NCI-H1105 treated with DMSO at 0.1 percent for 48 hours (cell line): ENCODE measurements around the gene VAPA.

Experiments
- DNase-seq: peaks from one replicate; lab custom pipeline; 2025; lab: John Stamatoyannopoulos, UW

The VAPA gene

DNA sequence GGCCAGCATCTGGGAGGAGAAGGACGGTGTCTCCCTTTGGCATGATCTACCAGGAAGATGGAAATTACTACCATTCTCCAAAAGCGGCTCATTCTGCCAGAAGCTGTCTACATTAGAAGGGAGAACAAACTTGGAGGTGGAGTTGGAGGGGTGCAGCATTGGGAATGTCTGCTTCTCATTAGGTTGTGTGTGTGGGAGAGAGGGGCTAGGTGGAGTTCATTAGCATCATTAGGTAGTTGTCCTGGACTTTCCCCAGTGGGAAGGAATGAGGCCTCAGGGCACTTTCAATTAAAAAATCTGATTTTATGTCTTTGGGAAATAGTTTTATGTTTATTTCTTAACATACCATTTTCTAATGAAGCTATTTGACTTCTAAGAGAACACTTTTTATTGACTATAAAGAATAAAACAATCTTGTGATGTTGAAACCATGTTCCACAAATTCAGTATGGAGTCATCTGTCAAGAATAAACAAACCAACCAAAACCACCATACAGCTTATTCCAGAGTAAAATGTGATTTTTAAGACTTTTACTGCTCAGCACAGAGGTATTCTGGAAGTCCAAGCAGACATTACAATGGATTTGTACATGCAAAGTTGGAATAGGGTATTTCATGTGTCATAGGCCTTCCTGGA lies 60.6 kb downstream of the VAPA start:
- DNase-seq, result no peak

DNA sequence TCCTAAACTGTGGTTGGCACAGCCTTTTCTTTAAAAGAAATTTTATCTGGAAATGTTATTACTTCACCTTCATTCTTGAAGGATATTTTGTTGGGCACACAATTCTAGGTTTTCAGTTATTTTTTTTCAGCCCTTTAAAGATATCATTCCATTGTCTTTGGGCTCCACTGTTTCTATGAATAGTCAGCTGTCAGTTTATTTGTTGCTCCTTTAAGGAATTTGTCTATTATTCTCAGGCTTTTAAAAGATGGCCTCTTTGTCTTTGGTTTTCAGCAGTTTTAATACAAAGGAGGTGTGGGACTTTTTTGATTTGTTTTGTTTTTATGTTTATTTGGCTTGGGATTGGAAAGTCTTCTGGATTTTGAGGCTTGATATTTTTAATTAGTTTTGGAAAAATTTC lies 61.8 kb downstream of the VAPA start:
- no peak for DNase-seq

DNA sequence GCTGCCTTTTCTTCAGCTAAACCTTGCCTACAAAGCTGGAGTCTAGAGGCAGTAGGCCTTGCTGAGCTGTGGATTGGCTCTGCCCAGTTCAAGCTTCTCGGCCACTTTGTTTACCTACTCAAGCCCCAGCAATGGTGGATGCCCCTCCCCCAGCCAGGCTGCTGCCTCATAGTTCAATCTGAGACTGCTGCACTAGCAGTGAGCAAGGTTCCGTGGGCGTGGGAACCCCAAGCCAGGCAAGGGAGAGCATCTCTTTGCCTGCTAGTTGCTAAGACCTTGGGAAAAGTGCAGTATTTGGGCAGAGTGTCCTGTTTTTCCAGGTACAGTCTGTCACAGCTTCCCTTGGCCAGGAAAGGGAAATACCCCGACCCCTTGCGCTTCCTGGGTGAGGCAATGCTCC lies 68.9 kb downstream of the VAPA start:
- DNase-seq, result no peak

DNA sequence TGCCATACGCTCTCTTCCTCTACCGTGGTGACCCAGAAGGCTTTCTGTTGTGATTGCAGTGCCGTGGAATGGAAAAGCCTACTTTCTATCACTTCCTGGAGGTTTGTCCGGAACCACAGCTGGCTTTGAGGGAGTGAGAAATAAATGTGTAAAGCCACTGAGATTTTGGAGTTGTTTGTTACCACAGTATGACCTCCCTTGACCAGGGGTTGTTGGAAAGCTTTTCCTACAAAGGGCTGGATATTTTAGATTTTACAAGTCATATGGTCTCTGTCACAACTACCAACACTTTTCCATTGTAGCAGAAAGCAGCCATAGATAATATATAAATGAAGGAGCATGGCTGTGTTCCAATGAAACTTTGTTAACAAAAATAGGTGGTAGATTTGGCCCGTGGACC lies 70.3 kb downstream of the VAPA start:
- DNase-seq, result no peak

DNA sequence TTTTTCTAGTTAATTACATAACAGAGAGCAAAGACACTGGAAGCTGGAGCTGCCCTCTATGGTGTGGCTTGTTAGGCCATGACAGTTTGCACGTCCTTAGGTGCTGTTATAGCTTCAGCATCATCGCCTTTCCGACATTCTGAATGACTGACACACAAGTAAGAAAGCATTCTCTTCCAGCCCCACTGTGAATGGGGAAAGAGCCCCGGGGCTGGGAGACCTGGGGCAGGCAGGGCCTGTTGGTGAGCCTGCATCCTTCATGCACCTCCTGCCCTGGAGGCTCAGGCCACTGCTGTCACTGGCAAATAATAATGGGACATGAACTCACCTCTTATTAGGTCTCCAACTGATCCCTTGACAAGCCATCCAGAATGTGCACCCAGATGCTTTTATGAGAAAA lies 71.8 kb downstream of the VAPA start:
- no peak for DNase-seq

DNA sequence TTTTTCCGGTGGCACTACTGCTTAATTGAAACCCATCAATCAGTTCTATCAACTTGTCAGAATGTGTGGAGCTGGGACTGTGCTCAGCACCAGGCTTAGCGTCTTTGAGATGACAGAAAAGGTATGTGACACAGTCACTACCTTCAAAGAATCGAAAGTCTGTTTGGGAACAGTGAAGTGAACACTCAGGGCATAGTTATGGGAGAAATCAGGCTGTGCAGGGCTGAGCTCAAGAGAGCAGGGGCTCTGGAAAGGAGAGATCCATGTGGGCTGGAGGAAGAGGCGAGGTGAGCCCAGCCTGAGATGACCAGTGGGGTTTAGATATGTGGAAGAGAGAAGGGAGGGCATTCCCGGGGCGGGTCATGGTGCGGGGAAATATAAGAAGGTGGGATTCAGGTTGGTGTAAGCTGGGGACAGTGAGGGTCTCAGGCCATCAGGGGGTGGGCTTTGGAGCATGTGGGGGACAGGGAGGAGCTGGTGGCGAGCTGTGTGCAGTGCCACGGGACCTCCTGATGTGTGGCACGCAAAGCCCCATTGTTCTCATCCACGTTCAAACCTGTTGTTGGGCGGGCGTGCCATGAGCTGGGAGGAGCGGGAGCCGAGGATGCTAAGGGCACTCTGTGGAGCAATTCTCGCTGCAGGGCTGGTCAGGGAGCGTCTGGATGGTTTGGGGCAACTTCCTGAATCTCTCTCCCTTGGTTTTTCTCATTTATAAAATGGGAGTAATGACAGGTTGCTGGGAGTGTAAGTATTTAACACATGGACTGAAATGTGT lies 72.5 kb downstream of the VAPA start:
- no peak for DNase-seq

DNA sequence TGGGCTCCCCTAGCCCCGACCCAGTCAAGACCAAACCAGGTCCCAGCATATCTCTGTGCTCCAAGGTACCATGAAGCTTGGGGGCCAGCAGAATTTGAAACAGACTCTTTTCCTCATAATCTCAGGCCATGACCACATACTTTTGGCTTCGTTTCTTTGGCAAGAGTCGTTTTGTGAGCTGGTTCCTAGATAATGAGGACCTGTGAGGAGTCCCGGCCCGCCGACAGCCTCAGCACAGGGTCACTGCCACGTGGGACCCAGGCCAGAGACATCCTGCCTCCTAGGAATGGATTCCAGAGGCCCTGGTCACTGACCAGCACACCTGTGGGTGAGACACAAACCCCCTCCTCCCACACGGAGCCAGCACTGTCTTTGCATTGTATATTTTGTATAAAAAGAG lies 73.5 kb downstream of the VAPA start:
- DNase-seq, result no peak

DNA sequence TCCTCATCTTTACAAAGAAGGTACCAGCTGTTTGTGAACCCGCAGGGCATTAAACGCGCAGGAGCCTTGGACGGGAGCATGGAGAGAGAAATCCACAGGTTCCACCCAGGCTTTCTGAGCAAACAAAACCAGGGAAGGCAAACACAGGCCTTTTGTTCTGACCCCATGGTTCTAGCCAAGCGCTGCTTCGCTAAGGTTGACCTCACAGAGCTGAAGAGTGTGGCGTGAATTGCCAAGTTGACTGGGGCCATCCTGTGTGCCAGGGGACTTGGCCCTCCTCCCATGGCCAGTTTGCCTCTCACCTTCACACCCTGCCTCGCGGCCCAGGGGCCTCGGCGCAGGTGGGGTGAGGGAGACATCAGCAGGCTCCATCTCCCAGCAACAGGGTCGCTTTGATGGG lies 74.1 kb downstream of the VAPA start:
- no peak for DNase-seq

DNA sequence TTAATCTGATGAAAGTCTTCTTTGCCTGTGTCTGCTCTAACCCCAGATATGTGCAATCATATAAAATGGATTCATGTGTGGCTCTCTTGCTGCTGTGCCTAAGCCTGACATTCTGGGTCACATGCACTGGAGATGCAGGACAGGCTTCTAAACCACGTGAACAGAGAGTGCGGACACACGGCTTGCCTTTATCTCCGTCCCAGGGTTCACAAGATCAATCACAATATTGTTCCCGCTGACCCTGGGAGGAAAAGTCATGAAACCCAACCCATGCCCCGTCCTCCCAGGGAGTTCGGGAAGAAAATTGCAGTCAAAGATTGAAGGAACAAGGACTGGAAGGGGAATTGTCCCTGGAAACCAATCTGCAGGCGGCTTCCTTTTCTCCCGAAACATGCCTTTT lies 74.8 kb downstream of the VAPA start:
- no peak for DNase-seq

DNA sequence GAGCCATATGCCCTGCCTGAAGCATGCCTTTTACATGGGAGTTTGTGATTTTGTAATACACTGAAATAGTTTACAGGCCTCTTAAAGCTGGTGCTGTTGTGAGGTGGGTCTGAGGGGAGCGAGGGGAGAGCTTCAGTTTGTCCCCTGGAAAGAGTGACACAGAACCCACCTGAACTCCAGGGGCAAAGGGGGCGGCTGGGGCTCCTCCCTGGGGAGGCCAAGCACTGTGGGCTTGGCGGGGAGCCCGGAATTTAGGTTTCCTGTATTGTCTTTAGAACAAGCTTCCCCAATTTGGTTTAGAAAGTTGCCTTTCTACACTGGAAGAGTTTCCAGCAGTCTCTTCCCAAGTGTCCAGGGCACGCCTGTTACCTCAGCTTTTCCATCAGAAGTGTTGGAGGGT lies 75.7 kb downstream of the VAPA start:
- DNase-seq, result no peak

DNA sequence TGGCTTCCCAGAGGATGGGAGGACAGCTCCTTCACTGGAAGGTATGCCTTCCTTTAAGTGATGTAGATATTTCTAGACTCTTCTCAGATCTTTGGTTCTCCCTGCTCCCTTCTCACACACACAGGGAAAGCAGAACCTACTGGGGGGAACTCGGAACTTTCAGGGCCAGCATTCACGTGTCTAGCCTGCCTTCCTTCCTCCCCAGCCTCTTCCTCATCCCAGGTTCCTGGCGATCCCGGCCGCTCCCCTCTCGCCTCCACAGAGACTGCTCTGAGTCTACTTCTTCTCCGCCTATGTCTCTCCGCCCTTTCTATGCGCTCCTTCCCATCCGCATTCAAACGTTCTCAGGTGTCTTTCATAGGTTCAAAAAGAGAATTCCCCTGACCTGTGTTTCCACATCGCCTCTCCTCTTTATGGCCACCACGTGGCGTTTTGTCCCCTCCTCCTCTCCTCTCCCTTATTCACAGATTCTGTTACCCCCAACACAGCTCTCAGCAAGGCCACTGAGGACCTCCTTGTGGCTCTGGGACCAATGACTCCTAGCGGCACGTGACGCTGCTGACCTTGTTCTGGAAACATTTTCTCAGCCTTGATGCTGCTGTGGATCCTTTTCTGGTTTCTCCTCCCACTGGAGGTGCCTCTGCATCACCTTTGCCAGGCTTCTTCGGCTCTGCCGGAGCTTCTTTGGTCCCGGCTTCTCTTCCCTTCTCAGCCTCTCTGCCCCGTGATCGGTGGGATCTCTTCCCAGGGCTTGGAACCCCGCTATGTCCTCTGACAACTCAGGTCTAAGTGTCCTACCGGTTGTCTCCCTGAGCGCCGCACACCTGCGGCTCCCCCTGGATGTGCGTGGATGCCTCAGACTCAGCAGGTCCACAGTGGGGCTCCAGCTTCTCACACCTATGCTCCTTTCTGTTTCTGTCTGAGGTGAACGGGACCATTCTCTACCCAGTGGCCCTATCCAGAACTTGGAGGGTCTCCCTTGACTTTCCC lies 77.5 kb downstream of the VAPA start:
- DNase-seq, result no peak

DNA sequence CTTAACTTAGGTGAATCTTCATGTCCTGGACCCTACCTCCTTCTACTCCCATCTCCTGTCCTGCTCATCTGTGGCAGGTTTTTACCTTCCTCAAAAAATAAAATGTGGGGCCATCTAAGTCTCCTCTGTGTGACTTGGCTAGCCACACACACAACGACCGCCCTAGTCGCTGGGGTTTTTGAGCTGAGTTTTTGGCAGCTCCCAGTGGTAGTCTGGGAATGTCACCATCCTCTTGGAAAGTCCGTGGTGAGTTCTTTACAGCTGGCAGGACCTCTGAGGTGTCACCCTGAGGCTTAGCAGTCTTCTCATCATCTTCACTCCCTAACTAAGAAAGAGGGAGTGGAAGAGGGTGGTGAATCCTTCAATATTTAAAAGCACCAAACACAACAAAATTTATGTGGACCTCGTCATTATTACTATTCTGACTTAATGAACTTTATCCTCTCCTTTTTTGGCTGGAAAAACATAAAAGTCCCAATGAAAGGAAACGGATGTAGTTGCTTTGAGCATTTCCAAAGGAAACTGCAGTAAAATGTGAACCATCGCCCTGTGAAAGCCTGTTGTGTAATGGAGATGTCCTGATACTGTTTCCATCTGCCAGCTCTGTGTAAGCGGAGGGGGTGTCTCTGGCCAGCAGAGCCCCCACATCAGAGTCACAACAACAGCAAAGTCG lies 78.6 kb downstream of the VAPA start:
- DNase-seq, result no peak

DNA sequence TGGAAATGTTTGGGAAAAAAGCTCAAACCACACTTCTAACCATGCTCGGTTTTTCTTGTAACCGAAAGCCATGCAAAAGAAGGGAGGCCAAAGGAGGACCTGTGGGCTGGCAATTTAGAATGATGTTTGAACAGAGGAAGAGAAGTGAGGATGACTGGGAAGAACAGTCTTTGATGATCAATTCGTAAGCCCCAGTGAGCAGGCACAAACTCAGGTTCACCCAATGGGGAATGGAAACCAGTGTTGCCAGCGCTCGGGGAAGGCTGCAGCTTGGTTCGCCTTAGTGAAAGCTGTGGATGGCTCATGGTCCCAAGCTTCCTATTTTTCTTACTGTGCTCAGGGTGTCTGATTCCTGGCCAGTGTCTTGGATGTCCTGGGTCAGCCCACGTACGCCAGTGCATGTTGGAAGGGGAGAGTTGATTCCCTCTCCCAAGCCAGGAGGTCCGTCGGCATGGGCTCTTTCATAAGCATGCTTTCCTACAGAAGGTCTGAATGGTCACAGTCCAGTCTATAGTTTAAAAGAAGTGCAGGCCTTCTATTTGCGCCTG lies 79.2 kb downstream of the VAPA start:
- DNase-seq, result no peak

DNA sequence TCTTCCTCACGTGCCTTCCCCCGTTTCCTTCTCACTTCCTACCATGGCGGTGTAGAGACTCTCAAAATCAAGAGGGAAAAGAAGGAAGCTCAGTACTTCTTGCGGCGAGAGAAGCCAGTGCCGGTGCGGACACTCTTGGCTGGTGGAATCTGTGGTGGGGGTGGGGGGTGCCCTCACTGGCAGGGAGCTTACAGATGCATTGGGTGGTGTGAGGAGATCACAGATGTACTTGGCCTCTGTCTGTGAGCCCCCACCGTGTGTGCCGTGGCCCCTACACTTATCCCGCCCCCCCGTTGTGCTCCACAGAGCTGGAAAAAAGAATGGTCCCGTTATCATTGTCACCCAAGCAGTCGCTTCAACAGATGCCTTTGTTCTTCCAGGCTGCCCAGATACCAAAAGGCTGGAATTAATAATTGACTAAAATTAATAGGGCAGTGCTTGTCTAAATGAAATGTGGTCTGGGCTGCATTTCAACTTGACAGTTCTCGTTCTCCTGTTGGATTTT lies 79.8 kb downstream of the VAPA start:
- DNase-seq, result no peak

DNA sequence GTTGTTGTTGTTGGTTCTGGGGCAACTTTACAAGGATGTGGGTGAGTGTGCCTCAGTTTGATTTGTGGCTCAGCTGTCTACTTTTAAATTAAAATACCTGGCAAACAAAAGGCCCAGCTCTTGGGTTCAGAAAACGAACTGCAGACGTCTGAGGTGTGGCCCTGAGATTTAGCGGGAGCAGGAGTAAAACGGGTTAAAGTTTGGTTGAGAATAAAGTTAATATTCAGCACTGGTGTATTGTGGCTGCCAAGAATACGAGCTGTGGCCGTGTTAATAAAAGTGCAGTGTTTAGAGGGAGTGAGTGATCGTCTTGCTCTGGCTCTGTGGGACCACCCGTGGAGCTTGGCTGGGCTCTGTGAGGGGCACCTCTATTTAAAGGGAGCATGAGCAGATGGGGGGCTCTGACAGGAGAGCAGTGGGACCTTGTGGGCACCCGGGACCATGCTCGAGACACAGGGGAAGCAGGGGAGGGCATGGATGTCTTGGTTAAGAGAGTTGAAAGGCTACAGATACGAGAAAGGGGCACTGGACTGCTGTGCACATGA lies 80.3 kb downstream of the VAPA start:
- DNase-seq, result no peak

DNA sequence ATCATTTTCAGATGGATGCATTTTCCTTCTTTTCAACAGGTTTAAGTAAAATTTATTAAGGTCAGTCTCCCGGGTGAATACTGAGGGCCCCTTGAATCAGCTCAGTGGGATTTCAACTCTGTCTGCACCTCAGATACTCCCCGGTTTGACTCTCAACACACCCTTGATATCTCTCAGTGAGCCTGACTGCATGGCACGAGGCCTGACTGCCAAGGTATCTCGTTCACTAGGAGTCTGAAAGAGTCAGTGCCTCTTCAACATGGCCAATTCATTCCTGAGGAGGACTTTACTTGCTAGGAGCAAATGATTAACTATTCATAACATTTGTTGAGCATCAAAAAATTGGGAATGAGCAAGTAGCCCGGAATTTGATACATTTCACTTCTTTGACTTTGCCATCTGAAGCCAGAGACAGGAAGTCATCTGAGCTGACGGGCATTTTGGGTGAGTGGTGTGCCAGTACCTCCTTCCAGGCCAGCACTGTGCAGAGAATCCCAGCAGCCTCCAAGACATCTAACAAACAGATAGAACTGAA lies 81.0 kb downstream of the VAPA start:
- DNase-seq, result no peak

DNA sequence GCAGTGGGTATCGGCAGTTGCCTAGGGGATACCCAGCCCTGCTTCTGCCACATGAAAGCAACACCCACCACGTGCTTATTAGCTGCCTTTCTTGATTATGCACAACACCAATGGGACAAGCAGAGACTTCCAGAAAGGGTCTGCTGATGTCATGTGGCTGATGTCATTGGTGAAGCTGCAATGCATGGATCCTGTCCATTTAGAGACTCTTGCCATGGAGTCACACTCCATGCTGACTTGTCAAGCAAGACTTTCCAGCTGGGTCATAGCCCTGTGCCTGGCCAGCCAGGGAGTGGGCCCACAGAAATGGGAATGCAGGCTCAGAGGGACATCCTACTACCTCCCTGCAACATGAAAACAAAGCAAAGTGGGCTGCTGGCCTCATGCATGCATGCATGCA lies 81.8 kb downstream of the VAPA start:
- DNase-seq, result no peak

DNA sequence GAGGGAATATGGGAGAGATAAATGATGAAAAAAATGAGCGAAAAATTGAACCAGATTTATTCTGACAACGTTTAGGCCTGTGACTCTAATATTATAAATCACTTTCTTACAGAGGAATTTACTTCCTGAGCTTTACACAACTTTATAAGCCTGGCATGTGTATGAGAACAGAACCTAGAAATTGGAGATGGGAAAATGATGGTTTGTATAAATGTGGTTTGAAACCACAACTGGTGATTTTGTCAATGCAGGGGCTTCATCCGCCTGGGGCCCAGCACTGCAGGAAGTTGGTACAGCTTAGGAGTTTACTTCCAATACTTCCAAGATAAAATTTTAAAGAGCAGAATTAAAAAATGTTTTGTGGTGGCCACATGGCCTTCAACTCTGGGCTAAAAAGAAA lies 82.3 kb downstream of the VAPA start:
- DNase-seq, result no peak

DNA sequence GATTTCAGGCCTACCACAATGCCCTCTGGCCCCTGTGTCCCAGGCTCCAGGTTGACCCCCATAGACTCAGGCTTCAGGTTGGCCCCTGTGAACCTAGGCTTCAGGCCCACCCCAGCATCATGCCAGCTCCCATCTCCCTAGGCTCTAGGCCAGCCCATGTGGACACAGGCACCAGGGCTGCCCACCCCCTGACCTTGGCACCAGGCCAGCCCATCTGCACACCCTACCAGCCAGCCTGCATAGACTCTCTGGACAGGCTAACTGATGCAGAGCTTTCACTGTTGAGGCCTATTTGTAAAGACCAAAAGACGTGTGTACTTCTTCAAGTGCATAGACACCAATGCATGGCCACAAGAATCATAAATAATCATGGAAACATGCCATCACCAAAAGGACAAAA lies 83.9 kb downstream of the VAPA start:
- no peak for DNase-seq

DNA sequence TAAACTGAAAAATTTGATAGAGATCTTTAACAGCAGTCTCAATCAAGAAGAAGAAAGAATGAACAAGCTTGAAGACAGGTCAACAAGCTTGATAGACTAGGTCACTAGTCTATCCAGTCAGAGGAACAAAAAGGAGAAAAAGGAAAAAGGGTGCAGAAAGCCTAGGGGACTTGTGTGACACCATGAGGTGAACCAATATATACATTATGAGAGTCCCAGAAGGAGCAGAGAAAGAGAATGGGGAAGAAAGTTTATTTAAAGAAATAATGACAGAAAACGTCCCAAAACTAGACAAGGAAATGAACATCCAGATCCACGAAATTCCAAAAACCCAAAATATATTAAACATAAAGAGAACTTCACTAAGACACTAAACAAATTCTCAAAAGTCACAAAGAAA lies 84.5 kb downstream of the VAPA start:
- no peak for DNase-seq

DNA sequence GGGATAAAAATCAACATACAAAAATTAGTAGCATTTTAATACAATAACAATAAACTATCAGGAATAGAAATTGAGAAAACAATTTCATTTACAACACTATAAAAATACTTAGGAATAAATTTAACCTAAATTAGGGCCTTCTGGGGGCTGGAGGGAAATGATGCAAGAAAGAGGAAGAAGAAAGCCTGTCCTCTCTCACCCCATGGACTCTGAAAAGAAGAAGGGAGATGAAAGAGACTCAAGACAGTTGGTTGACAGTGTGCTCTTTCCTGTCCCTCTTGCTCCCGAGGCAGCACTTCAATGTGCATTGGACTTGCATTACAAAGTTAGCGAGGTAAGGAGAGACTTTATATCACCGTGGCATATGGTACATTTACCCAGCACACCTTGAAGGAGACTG lies 88.5 kb downstream of the VAPA start:
- DNase-seq, result no peak
